Skeletal muscle cell (primary cell): Measurements from ENCODE around the gene ATXN7.

ENCODE experiments used
- DNase-seq: peaks from one replicate; pipeline ENCODE4 v3.0.0-alpha.2; 2010; ENCODE audit warnings: low read depth
- H3K4me3 ChIP-seq: 2 replicates; pipeline ENCODE4 v1.5.1; 2011; ENCODE audit warnings: low read depth, mild to moderate bottlenecking, control low read depth, low read length, moderate library complexity

The ATXN7 gene

DNA sequence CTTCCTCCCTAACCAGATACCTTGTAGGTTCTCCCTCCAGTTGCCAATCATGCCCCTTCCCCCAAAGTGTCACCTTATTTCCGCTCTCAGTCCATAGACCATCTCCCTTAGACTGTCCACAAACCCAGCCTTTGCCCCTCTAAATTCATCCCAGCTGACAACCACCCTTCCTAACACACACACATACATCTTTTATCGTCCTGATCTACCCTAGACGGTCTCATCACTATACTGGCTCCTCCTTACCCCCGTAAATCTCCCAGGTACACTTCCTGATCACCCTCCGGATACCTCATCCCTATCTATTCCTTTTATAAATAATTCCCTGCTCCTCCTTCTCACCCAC is 890 bp upstream of the ATXN7 start:
- no peak for DNase-seq
- H3K4me3 ChIP-seq, result peak overlapping the region; percentile 90

DNA sequence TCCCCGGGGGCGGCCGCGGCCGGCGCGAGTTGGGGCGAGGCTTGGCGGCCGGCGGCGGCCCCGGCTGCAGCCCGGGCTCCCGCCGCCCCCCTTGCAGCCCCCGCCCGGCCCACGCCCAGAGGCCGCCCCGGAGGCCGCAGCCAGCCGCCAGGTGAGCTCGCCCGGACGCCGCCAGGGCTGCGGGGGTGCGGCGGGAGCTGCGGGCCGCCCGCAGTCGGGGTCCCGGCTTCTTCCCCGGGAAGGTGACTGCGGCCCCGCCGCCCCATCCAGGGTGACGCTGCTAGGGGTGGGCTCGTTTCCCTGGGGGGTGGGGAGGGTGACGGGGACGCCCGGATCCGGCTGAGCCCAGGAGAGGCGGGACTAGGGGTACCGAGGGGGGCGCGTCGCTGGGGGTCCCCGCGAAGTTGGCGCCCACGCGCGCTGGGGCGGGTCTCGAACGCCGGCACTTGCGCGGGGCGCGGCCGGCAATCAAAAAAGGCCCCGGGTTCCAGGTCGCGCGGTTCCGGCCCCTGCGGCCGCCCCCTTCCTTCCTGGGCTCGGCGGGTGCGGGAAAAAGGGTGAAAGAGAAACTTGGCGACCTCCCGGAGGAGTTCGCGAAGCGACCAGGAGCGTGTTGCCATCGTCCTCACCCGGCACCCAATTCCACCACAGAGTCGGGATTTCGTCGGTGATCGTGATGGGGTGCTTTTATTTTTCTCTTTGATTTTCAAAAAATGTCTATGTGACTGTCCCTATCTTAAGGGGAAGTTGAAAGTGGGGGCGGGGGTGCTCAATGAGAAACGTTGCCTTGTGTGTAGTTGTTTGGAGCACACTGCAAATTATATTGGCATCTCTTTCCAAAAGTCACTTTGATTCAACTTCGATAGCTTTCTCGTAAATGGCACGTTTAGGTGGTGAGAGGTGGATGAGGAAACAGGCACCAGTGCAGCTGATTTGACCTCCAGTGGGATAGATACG is 619 bp downstream of the ATXN7 start:
- peak overlapping the region; percentile 84 for H3K4me3 ChIP-seq
- no peak for DNase-seq

DNA sequence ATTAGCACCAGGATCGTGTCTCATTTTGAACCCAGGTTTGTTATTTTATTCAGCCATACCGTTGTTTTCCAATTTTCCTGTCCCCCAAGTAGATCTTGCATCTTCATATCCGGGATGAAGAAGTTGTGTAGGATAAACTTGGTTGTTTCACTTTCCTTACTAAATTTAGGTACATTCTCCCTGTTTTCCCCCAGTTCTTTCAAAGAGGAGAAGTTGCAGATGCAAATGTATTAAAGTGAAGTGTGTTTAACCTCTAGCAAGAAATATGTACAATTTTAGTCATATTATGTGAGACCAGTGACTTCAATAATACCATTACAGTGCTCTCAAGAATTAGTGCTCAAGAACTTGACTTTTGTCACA is 1.3 kb downstream of the ATXN7 start:
- no peak for DNase-seq
- H3K4me3 ChIP-seq, result peak overlapping the region; percentile 84

DNA sequence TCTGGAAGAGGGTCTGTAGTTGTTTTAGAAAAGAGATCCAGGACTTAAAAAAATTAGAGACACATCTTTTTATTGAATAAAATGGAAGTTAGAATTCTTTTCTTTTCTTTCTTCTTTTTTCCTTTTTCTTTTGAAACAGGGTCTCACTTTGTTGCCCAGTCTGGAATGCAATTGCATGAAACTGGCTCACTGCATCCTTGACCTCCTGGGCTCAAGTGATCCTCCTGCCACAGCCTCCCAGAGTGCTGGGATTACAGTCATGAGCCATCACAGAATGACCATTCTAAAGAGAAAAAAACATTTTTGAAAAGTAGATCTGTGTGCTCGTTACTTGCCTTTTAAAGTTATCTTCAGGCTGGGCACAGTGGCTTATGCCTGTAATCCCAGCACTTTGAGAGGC is 3.6 kb downstream of the ATXN7 start:
- no peak for DNase-seq
- H3K4me3 ChIP-seq, result no peak overlapping the region

DNA sequence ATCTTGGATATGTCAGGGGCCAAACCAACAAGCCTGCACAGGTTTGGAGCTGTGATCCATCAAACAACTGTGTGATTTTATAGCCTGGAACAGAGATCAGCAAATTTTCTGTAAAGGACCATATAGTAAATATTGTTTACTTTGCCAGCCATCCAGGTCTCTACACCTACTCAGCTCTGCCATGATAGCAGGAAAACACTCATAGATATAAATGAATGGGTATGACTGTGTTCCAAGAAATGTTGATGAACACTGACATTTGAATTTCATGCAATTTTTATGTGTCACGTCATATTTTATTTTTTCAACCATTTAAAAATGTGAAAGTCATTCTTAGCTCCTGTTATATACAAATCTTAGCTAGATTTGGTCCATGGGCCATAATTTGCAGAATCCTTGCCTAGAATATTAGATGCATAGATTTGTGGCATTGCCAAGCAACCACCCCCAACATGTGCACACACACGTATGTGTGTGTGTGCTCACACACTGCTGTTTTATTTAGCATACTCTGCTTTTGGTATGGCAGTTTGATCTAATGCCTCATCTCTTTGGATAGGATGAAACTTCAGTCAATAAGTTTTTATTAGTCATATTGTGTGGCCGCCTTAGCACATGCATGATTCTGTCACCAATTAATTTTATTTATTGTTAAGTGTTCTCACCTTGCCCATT is 6.4 kb downstream of the ATXN7 start:
- H3K4me3 ChIP-seq, result no peak overlapping the region
- no peak for DNase-seq

DNA sequence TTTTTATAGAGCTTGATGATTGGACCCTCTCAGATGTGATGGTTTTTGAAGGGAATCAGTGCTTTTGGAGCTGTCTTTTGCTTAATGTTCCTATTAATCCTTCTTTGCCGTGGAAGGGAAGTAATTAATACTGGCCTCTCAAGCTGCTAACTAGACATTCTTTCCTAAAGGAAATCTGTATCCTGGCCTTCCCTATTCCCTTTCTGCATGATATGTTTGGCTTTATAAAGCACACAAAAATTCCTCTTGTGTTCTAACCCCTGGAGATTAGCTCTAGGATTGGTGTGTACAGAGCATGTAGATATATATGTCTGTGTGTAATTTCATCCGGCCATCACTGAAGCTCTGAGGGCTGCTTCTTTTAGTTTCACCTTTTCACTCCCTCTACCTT is 6.9 kb downstream of the ATXN7 start:
- H3K4me3 ChIP-seq, result no peak overlapping the region
- DNase-seq, result no peak

DNA sequence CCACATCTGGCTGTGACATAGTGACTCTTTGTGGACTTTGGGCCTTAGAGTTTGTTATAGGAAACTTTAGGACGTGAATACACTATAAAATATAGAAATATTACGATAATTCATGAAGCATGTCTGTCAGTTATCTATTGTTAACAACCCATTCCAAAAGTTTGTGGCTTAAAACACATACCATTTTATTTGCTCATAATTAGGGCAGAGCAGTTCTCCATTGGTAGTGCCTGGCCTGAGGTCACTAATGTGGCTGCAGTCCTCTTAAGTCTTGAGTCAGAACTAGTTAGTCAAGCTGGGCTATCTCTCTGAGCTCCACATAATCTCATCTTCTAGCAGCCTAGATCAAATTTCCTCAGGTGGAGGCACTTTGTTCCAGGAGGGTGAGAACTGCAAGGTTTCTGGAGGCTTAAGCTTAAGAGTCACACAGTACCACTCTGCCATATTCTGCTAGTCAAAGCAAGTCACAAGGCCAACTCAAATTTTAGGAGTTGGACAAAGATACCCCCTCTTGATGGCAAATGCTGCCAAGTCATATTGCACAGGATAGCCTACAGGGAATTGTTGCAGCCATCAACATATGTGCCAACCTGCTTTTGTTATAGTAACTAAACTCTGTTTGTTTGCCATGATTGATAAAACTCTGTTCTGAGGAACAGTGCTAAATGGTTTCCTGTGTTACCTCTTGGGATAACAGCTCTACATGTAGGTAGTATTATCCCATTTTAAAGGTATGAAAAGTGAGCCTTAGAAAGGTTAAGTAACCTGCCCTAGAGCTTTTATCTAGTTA is 8.7 kb downstream of the ATXN7 start:
- DNase-seq, result peak; percentile 39
- H3K4me3 ChIP-seq, result no peak overlapping the region

DNA sequence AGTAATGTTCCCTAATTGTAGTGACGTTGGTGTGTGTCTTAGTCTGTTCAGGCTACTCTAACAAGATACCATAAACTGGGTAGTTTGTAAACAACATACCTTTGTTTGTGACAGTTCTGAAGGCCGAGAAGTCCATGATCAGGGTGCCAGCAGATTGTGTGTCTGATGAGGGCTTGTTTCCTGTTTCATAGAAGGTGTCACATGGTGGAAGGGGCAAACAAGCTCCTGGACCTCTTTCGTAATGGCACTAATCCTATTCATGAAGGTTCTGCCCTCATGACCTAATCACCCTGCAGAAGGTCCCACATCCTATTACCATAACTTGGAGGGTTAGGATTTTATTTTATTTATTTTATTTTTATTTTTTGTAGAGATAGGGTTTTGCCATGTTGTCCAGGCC is 11.1 kb downstream of the ATXN7 start:
- no peak overlapping the region for H3K4me3 ChIP-seq
- DNase-seq, result no peak

DNA sequence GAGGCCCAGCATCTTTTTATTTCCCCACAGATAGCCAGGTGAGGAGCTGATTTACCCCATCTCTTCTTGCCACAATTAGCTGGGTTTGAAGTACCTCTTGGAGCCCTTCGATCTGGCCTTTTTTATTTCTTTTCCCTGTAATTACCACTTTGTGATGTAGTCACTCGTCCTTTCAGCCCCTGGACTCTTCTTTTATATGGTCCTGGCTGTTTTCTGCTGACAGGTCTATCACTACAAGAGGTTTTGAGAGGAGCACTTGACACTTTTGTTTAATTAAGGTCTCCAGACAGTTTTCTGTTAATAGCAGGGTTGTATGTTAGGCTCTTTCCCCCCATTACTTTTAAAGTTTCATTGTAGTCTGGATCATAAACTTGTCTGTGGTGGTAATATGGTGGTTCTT is 11.8 kb downstream of the ATXN7 start:
- DNase-seq, result no peak
- H3K4me3 ChIP-seq, result no peak overlapping the region

DNA sequence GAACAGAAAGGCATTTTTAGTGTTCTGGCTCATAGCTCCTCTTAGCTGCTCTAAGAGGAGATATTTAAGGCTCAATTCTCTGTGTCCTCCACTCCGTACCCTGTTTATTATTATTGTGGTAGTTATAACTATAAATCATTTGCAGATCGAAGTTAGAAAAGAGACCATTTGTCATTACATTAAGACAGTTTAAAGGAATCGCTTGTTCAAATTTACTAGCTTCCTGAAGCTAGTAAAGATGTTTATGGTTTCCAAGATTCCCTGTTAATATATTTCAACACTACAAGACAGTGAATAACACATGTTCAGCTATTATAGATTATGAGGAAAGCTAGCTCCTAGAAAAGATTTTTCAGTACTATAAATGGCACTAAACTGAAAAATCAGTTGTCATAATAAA is 12.6 kb downstream of the ATXN7 start:
- H3K4me3 ChIP-seq, result no peak overlapping the region
- DNase-seq, result no peak

DNA sequence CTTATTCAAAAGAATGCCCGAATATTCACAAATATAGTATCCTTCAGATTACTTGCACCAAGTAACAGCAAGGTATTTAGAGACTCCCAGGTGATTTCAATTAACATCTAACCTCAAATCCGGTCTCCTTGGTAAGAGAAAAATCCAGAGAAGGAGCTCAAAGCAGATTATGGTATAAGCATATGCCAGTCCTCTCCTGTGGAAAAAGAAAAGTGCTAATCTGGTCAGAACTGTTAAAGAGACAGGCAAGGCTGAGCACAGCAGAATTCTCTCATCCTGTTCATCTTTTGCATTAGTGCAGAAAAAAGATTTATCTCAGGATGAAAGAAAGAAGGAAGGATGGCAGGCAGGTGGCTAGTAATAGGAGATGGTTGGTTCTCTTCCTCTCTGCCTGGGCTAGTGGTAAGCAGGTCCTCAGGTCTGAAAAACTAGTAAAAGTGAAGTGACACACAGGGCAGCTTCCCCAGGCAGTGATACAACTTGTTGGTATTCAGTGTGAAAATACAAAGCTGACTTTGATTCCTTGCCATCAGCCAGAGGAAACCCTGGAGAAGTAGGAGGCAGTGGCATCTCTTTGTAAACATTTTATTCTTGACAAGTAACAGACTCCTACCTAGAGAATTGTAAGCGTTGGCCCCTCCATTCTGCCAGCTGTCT is 14.2 kb downstream of the ATXN7 start:
- DNase-seq, result peak; percentile 17

DNA sequence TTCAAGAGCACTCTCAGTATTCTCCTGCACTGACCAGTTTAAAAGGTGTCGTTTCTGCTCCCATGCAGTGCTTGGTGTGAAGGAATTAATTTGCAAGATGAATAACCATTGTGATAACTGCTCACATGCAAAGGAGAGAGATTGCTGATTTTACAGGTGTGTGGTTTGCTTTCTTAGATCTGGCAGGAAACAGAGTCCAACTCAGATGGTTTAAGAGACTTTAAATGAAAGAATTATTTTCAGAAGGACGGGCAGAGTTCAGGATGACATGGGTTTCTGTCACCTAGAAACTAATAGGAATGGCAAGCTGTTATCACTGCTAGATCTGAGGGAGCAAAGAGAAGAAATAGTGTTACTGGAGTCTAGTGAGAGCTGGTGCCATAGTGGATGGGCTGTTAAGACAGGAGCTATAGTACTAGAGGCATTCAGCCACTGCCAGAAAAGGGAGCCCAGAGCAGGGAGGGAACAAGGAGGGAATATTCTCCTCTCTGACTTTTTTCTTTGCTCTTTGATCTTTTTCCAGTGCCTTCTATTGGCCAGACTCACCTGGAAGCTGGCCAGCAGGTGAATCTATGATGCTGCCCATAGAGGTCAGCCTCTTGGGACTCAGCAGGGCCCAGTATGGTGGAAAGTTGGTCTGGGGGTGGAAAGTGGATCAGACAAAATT is 14.9 kb downstream of the ATXN7 start:
- no peak for DNase-seq
- H3K4me3 ChIP-seq, result no peak overlapping the region

More for the DNA sequence above, 14.2 kb downstream of the ATXN7 start:
- no peak overlapping the region for H3K4me3 ChIP-seq

DNA sequence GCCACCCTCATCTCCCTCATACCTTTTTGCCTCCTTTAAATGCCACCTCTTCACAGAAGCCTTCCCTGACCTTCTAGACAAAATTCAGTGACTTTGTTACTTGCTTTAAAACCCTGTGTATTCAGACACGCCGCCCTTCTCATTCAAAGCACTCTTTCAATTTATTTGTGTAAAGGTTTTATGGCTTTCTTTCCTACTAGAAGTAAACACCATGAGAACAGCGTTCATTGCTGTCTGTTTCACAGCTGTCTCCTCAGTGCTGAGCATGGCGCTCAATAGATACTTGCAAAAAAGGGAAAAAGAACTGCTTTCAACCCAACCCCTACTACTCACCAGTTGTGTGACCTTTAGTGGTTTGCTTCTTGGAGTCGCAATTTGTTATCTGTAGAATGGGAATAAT is 17.0 kb downstream of the ATXN7 start:
- H3K4me3 ChIP-seq, result no peak overlapping the region
- no peak for DNase-seq

DNA sequence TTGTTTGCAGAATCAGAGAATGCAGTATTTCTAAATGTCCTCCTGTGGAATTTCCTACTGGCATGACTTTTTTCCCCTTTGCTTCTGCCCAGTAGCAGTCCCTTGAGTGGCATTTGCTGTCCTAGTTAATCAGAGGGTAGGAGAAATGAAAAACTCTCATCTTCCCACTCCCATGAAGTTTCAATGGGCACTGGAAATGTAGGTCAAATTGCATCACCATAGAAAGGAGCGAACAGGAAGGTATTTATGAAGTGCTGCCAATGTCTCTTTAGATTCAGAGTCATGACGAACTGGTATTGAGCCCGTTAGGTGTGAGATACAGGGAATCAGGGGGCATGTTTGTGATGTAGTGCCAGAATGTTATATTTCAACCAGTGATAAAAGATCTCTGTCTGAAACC is 23.2 kb downstream of the ATXN7 start:
- no peak overlapping the region for H3K4me3 ChIP-seq
- DNase-seq, result no peak

DNA sequence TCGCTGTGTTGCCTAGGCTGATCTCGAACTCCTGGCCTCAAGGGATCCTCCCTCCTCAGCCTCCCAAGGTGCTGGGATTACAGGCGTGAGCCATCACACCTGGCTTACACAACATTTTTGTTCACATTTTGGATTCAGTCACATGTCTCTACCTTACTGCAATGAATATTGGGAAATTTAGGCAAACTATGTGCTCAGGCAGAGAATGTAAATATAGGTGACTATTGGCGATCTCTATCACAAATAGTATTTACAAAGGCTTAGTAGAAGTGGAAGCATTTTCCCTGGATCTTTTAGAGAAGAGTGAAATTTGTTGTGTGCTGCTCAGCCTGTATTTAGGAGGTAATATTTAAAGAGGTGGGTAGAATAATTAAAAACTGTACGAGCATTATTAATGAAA is 27.9 kb downstream of the ATXN7 start:
- no peak overlapping the region for H3K4me3 ChIP-seq
- no peak for DNase-seq

DNA sequence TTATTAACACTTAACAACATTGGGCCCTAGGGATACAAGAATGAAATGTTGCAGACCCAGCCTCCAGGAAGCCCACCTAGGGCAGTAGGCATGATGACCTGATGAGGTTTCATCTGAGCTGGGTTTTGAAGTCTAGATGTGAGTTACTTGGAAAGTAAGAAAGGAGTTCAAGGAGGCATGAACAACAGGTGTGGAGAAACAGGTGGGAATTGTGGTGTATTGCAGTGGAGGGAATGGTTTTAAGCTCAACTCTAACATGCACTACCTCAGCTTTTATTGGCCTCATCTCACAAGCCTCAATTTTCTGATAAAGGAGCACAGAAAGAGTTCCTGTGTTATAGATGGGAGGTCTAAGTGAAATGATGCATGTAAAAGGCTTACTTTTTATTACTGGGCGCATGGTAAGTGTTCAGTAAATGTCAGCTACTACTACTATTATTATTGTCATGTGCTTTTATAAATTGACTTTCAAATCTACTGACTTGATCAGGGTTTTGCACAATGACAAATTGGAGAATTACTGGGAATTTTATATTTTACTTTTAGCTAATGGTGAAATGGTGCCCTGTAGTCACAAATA is 29.2 kb downstream of the ATXN7 start:
- H3K4me3 ChIP-seq, result no peak overlapping the region
- no peak for DNase-seq

DNA sequence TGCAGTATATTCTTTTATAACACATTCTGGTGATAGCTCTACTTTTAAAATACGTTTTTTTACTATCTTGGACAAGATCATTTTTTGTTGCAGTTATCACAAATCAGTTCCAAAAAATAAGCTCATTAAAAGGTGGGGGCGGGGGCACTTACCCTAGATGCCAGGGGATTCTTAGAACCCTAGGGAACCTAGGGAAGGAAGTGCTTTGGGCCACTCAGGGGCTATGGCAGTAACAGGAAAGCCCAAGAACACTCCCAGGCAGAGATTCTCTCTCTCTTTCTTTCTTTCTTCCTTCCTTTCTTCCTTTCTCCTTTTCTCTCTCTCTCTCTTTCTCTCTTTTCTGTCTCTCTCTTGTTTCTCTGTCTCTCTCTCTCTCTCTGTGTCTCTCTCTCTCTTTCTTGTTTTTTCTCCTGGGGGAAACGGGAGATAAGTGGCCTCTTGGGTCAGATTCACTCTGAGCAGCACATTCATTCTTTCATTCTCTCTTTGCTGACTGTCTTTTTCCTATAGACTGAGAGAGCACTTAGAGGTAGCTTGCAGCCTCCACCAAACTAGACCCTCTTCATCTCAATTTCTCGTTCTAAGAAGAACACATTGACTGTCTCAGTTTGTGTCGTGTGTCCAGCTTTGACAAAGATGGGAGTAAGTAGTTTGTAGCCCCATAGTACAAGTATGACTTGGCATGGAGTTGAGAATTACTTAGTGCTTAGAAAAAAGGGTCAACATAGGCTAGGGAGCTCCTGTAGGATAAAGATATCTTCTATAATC is 31.9 kb downstream of the ATXN7 start:
- DNase-seq, result no peak
- H3K4me3 ChIP-seq, result no peak overlapping the region

DNA sequence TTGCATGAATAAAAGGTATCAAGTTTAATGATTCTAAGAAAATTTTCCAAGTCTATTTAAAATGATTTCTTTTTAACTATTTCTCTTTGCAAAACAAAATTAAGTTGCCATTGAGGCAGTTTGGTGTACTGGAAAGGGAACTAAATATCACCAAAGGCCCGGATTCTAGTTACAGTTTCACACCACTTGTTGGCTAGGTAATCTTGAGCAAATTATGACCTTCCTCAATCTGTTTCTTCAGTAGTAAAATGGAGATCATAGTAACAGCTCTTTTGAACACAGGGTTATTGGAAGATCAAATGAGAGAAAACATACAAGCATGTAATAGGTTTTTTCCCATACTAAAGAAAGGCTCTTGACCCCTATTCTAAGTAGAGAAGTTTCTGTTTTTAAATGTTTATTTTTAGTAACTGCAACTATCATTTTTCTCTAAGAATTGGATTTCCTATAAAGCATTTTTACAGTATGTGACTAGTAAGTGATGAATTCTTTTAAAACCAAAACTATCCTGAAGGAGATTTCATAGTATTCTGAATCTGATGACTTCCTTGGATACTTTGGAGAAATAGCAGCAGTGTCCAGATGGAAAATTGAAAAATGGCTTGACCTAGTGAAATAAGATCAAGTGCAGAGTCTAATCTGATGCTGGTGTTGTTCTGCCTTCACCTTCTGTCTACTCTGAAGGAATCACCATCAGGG is 32.8 kb downstream of the ATXN7 start:
- H3K4me3 ChIP-seq, result no peak overlapping the region

More for the DNA sequence above, 32.8 kb downstream of the ATXN7 start:
- no peak for DNase-seq
